DND-41 (cell line): ENCODE measurements around the gene SEMA3B.

Experiments used
- EZH2 ChIP-seq: IDR thresholded peaks from 3 replicates; pipeline ENCODE4 v1.6.1; 2012; ENCODE audit warnings: borderline replicate concordance, low read depth, mild to moderate bottlenecking, moderate library complexity, low read length, inconsistent platforms; ENCODE audit not compliant: severe bottlenecking
- TF ChIP-seq, protein P1 (sequence below): IDR thresholded peaks from 2 replicates; pipeline ENCODE4 v1.5.1; 2012; ENCODE audit warnings: borderline replicate concordance, low read length, moderate library complexity, mild to moderate bottlenecking; ENCODE audit not compliant: poor library complexity, severe bottlenecking; ENCODE audit errors: extremely low read depth

DNA sequence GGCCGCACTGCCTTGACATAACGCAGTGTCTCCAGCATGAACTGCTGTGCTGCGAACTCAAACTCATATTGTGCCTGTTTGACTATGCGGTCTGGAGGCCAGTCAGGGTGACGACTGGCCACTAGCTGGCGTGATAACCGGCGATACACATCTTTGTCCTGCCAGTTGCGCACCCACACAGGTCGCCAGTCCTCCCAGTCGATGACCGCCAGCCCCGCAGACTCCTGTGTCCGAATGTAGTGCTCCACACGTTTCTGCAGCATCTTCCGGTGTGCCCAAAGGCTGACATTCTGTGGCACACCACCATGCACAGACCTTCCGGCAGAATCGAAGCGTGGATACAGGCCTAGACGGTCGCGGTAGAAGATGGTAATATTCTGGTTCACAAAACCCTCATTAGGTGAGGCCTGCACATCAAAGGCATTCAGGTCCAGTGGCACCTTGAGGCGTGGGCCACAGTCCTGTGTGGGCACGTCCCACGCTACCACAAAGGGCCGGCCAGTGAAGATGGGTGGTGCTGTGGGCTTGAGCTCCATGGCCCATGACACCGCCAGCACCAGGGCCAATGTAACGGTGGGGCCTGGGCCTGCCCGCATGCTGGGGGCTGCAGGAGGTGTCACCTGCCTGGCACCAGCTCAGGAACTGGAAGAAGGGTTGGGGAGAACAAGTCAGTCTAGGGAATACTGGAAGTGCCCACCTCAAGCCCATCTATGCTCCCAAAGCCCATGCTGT, 51.1 kb downstream of the SEMA3B start:
- TF ChIP-seq, protein P1, sequence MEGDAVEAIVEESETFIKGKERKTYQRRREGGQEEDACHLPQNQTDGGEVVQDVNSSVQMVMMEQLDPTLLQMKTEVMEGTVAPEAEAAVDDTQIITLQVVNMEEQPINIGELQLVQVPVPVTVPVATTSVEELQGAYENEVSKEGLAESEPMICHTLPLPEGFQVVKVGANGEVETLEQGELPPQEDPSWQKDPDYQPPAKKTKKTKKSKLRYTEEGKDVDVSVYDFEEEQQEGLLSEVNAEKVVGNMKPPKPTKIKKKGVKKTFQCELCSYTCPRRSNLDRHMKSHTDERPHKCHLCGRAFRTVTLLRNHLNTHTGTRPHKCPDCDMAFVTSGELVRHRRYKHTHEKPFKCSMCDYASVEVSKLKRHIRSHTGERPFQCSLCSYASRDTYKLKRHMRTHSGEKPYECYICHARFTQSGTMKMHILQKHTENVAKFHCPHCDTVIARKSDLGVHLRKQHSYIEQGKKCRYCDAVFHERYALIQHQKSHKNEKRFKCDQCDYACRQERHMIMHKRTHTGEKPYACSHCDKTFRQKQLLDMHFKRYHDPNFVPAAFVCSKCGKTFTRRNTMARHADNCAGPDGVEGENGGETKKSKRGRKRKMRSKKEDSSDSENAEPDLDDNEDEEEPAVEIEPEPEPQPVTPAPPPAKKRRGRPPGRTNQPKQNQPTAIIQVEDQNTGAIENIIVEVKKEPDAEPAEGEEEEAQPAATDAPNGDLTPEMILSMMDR, result no peak
- TF ChIP-seq EZH2, result no peak
